Measurements from ENCODE around the gene INTS6.
A peak's percentile ranks its signal among the peaks of the same experiment; 100 is the strongest.

INTS6 gene

DNA sequence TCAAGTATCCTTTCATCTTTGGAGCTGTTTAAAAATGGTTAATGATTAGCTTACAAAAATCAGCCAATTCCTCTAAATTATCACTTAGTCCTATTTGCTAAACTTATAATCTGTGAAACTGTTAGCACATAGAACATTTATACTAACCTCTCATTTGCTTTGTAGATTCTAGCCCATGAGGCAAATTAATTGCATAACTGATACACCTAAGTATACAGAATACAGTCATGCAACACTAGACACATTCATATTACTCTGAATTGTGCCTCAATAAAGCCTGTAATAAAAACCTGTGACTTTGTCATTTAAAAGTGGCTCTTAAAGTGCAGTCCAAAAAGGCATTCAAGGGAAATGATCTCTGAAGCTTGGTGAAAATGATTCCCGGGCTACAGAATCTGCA is 92.3 kb downstream of the INTS6 start:
- no peak overlapping the region for H3K4me3 ChIP-seq (ENCODE audit: low read depth, low read length)
- DNase-seq (ENCODE audit: low read depth), result no peak

DNA sequence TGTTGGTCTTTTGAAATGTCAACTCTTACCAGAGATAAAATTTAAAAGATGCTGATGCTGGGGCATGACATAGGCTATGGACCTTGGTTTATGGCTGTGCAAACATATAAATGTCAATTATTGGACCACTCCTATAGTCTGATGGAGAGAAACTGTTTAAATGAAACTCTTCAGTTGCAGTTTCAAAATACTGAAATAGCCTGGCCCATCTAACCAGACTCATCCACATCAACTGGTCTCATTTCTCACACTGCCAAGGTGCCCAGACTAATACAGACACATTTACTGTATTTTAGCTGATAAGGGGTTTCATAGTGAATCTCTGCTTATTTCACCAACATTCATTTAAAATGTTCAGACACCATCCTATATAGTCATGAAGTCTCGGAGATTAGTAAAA is 93.5 kb downstream of the INTS6 start:
- H3K4me3 ChIP-seq (ENCODE audit: low read depth, low read length), result no peak overlapping the region
- no peak for DNase-seq (ENCODE audit: low read depth)

DNA sequence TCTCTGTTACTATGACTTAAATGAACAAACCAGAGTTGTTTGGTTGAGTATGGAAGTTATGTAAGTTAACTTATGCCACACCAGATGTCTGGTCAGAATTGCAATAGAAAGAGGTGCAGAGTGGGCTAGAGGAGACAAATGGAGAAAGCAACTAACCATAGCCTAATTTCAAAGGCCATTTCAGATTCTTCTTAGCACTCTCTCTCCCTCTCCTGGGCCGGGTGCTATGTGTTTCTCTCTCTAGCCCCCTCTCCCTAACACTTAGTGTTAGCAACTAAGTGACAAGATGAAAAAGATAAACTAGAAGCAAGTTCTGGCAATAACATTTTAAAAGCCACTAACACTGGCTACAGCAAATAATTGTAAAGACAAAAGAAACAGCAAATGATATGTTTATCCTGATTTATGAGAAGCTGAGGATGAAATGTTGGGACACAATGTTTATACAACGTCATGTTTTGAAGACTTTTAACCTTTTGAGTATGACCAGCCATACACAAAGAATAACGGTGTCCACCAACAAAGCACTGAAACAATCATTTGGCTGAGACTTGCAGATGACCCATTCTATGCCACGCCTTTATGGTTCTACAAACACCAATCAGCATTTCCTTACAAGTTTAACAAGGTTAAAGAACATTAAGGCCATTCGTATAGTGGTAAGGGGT is 94.8 kb downstream of the INTS6 start:
- DNase-seq (ENCODE audit: low read depth), result no peak
- H3K4me3 ChIP-seq (ENCODE audit: low read depth, low read length), result no peak overlapping the region

DNA sequence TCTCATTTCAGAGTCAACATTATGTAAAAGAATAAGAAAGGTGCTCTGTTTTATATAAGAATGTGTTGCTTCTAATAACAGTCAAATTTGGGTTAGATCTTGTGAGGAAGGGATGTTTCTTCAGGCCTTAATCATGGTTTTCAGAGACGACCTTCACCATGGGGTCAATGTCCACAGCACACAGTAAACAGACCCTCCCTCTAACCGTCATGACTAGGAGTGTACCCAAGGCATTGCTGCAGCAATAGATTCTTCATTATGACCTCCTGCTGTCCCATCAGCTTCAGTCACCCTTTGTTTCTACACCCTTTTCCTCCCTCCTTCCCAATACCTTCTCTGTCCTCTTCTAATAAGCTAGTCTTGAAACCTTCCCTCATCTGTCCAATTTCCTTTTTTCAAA is 97.6 kb downstream of the INTS6 start:
- H3K4me3 ChIP-seq (ENCODE audit: low read depth, low read length), result no peak overlapping the region
- DNase-seq (ENCODE audit: low read depth), result no peak

DNA sequence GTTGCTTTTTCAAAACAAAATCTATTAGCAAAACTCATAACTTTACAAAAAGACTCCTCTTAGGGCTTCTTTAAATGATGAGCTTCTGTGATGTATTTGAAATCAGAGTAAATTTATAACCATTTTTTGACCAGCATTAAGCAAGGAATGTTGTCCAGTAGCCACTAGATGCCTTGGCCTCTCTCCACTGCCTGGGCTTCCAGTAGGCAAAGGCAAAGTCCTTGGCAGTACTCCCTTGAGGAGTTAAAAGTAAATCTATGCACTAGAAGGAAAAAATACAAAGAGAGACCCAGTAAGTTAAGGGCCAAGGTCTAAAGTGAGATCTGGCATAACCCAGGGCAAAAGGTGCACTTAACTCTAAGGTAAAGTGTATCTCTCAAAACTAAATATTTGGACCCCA is 103.8 kb downstream of the INTS6 start:
- no peak overlapping the region for H3K4me3 ChIP-seq (ENCODE audit: low read depth, low read length)
- no peak for DNase-seq (ENCODE audit: low read depth)

DNA sequence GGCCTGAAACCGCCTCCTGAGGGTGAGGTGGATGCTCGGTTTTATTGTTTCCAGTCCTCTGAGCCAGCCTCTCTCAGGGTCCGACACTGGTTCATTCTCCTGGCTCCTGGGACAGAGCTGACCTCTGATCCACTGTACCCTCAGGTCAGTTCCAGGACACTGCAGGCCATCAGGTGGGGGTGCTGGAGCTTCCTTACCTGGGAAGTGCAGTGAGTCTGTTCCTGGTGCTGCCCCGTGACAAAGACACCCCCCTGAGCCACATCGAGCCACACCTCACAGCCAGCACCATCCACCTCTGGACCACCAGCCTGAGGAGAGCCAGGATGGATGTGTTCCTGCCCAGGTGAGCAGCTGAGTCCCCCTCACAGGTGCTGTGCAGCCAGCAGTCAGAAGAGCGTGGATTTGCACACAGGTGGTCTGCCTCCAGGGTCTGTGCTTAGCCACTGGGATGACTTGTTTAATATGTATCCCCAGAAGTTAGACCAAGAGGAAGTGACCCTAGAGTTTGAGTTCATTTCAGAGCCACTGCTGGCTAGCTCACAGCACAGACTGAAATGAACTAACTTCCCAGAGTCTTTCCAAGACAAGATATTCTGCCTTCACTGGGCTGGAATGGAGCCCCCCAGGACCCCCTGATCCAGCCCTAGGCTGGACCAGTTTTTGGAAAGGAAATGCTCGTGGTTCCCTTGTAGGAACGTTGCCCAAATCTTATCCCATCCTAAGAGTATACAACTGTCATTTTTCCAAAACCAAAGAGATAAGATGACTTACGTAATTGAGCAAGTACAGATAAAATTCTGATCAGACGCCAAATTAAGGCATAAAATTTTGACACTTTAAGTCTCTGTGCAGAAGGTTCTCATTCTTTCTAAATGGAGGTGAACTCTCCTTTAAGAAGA is 104.5 kb downstream of the INTS6 start:
- H3K4me3 ChIP-seq (ENCODE audit: low read depth, low read length), result no peak overlapping the region
- no peak for DNase-seq (ENCODE audit: low read depth)

DNA sequence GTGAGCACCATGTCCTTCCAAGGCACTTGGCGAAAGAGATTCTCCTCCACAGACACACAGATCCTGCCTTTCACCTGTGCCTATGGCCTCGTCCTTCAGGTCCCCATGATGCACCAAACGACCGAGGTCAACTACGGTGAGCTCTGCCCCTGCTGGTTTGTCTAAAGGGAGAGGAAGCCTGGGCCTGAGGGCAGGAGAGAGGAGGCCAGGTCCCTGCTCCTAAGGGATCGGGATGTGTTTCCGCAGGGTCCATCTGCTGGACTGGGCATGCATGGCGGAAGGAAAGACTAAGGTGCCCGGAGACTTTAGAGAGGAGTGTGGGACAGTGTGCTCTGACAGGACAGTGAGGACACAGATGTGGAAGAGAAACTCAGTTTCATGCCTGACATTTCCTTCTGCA is 105.7 kb downstream of the INTS6 start:
- DNase-seq (ENCODE audit: low read depth), result no peak
- H3K4me3 ChIP-seq (ENCODE audit: low read depth, low read length), result no peak overlapping the region

DNA sequence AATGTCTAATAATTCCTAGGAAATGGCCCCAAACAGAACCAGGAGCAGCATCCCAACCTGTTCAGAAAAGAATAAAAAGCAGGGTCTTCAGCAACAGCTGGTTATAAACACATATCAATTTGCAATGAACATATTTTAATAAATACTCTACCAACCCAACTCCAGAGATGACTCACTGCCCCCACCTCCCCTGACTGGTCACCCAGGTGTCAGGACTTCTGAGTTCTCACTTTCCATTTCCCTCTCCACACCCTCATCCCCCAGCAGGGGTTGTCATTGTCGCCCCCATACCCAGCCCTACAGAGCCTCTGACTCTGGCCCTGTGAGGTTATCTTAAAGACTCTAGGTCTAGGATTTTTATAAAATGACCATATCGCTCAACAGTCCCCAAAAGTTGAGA is 106.4 kb downstream of the INTS6 start:
- H3K4me3 ChIP-seq (ENCODE audit: low read depth, low read length), result no peak overlapping the region
- no peak for DNase-seq (ENCODE audit: low read depth)

DNA sequence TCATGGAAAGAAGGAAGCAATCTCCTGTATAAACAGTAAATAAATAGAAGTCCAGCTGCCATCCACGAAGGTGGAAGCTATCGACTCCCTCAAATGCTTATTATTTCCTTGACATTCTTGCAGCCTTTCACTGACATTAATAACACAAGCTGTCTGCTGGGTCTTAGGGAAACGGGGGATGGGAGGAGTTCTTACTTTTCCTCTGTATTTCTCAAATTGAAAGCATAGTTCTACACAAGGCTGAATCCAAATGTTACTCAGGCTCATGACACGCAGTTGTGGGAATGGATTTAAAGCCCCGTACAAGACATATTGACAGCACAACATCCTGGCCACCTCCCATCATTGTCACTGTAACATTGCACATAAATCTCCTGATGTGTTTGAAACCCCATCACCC is 109.4 kb downstream of the INTS6 start:
- no peak overlapping the region for H3K4me3 ChIP-seq (ENCODE audit: low read depth, low read length)
- DNase-seq (ENCODE audit: low read depth), result no peak

DNA sequence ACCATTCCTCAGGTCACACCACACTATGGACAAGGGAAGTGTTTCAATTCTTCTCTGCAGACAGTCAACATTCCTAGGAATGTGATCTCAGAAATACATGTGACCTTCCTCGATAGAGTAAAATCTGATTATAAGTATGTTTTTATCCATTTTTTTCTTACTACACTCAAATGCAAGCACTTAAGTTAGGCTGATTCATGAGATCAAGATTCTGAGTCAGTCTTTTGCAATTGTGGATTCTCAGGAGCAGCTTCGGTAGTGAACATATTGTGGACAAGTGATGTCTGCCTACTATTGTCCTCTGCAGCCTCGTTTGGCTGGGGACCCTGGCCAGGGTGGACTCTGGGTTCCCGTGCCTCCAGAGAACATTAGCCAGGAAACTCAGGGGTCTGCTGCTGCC is 110.1 kb downstream of the INTS6 start:
- peak; percentile 22 for DNase-seq (ENCODE audit: low read depth)
- H3K4me3 ChIP-seq (ENCODE audit: low read depth, low read length), result no peak overlapping the region

DNA sequence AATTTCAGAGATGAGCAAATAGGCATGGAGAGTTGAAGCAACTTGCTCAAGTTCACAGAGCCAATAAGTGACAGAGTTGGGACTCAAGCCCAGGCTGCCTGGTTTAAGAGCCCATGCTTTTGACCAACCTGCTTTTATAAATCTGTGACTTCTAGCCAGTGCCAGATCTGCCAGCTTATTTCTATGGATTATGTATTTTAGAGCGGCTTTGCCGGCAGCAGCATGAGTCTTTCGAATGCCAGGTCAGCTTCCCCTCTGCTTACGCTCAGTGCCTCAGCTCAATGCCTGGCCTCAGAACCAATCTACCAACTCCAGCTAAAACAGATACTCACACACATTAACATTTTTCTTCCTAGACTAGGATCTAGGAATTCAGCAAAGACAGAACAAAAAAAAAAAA is 111.0 kb downstream of the INTS6 start:
- no peak overlapping the region for H3K4me3 ChIP-seq (ENCODE audit: low read depth, low read length)
- no peak for DNase-seq (ENCODE audit: low read depth)

DNA sequence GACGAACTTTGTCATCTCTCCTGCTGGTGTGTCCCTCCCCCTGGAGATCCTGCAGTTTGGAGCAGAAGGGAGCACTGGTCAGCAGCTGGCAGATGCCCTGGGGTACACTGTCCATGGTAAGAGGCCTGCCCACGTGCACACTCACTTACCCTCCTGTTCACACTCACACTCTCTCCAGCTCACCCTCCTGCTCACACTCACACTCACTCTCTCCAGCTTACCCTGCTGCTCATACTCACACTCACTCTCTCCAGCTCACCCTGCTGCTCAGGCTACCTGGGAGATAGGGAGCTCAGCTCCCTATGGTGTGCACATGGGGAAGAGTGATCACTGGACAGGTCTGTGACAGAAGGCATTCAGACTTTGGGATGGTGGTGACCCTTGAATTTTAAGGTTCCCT is 111.6 kb downstream of the INTS6 start:
- no peak overlapping the region for H3K4me3 ChIP-seq (ENCODE audit: low read depth, low read length)
- no peak for DNase-seq (ENCODE audit: low read depth)

DNA sequence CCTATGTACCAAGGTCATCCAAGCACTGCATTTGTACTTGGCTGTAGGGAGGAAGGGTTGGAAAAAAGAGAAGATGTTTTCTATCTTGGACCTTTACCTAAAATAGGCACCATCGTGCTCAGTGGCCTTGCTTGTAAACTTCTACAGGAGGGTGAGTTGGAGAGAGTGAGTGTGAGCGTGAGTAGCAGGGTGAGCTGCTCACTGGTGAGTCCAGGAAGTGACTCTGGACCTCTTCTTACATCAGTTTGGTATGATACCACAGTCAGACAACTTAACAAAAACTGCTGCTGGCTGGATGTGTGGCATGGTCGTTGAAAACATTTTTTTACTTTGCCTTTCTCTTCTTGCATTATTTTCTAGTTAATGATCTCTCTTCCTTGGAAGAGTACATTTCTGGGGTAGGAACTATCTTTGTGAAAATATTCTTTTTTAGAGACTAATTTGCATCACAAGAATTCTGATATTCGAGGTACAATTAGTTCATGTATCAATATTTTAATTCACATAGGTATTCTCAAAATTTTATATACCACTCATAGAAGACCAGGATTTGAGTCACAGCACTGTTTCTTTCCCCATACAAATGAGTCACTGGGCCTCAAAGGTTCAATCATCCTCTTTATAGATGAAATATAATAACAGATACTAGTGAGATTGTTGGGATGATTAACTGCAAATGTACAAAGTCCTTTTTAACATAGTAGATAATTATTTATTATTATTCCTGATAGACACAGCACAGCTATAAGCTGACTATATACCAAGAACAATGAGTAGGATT is 112.7 kb downstream of the INTS6 start:
- no peak overlapping the region for H3K4me3 ChIP-seq (ENCODE audit: low read depth, low read length)
- no peak for DNase-seq (ENCODE audit: low read depth)

DNA sequence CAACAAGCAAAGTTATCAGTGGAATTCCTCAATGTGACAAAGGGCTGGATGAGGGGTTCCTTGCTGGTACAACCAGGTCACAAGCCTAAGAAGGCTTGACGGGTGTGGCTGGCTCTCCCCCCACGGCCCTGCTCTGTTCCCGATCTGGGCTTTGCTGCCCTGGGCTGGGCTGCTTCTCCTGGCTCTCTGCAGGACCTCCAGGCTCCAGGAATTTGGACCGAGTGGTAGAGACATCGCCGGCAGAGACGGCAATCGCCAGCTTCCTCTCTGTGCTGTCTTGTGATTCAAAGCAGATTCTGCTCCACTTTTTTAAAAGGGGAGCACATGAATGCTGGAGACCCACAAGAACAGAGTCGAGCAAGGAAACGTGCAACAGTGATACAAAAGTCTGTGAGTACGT is 113.5 kb downstream of the INTS6 start, which contains the start of gene SERPINE3:
Gene SERPINE3 (plus strand): TSS at position 338 of the 400 bp plus-strand sequence. CDS start 1,401 bp downstream, outside the sequence.
- DNase-seq (ENCODE audit: low read depth), result no peak
- H3K4me3 ChIP-seq (ENCODE audit: low read depth, low read length), result no peak within 1 kb of the TSS

DNA sequence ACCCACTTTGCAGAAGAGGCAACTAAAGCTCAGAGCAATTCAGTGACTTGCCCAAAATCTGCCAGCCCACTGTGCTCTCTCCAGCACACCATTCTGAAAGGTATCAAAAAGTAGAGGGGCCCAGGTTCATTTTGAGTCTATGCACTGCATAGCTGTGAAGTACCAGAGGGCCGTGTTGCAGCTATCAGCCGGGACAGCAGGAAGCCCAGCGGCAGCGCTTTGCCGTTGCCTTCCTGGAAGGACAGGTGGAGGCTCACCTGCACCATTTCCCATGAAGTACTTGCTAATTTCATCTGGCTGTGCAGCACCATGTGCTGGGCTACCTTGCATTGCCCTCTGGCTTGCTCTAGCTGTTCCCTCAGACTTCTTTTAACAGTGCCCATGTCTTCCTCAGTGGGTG is 116.1 kb downstream of the INTS6 start:
- H3K4me3 ChIP-seq (ENCODE audit: low read depth, low read length), result no peak overlapping the region
- no peak for DNase-seq (ENCODE audit: low read depth)

DNA sequence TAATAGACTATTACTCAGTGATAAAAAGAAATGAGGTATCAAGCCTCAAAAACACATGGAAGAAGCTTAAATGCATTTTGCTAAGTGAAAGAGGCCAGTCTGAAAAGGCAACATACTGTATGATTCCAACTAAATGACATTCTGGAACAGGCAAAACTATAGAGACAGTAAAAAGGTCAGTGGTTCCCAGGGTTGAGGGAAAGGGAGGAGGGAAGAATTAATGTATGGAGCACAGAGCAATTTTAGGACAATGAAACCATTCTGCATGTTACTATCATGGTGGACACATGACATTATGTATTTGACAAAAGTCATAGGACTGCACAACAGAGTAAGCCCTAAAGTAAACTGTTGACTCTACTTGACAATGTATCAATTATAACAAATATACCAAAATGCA is 119.0 kb downstream of the INTS6 start:
- no peak for DNase-seq (ENCODE audit: low read depth)
- H3K4me3 ChIP-seq (ENCODE audit: low read depth, low read length), result no peak overlapping the region

DNA sequence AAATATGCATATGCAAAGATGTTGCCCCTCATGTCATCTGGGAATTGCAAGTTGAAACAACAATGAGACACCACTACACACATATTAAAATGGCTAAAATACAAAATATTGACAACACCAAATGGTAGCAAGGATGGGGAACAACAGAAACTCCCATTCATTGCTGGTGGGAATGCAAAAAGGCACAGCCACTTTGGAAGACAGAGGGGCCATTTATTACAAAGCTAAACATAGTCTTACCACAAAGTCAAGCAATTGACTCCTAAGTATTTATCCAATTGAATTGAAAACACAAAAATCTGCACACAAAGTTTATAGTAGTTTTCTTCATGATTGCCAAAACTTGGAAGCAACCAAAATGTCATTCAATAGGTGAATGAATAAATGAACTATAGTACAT is 119.4 kb downstream of the INTS6 start:
- no peak for DNase-seq (ENCODE audit: low read depth)
- no peak overlapping the region for H3K4me3 ChIP-seq (ENCODE audit: low read depth, low read length)

DNA sequence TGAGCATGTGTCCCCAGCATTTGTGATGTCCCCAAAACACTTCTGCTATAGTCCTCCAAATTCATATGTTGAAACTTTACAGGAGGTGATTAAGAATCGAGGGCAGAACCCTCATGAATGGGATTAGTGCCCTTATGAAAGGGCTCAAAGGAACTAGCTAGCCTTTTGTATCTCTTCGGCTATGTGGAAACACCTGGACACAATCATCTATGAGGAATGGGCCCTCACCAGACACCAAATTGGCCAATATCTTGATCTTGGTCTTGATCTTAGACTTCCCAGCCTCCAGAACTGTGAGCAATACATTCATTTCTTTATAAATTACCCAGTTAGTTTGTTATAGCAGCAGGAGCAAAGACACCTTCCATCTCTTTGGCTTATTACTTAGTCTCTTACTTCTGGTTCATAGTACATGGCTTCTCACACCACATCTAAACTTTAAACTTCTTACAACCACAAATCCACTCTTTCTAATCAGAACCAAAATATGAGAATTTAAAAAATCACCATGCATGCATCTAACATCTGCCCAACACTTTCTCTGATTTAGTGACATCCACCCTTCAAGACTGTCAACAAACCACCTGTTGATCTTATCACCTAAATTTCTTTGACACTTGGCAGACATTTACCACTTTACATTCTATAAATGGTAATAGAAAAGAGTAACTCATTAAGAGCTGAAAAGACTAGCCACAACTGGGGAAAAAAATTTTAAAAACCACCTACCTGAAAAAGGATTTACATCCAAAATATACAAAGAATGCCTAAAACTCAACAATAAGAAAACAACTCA is 120.1 kb downstream of the INTS6 start:
- no peak for DNase-seq (ENCODE audit: low read depth)
- no peak overlapping the region for H3K4me3 ChIP-seq (ENCODE audit: low read depth, low read length)

DNA sequence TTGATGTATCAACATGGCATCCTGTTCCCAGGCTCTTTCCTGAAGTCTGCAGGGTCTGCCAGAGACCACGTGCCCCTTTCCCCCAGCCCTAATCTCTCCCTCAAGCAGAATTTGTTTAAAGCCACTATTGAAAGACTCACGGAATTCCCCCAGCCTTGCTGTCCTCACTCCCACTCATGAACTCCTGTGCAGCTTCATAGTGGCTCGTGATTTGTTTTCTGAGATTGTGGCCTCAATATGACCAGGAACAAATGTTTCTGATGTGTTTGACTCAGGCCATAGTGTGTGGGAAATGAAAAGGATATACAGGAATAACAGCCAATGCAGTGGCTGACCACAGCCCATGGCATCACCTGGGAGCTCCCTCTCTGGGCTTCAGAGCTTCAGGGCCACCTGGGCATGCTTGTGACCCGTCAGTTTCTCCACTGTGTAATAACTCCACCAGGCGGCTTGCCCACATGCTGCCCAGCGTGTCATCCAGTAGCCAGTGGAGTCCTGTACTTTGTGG is 121.4 kb downstream of the INTS6 start:
- no peak for DNase-seq (ENCODE audit: low read depth)
- H3K4me3 ChIP-seq (ENCODE audit: low read depth, low read length), result no peak overlapping the region
